ENCODE results near the gene NAA20.

- no peak for TF ChIP-seq EZH2 (IDR thresholded peaks at IDR 0.05; ENCODE audit: low read length, missing control alignments)
- TF ChIP-seq CTCF (conservative IDR thresholded peaks at IDR 0.05 in 1 of 2, IDR thresholded peaks at IDR 0.05 in 1 of 2; ENCODE audit: low read depth in 1 of 2, low read length in 2 of 2): no peak
Measured at GRCh38 chr20:20070871-20071726, 53.9 kb downstream of the NAA20 start.

Measured in fibroblast of lung (primary cell).